Astrocyte (in vitro differentiated cells and primary cell): Measurements from ENCODE around the gene C1orf21.

Experiments
- CTCF ChIP-seq: IDR thresholded peaks from 2 replicates; pipeline ENCODE4 v1.5.1; 2011; ENCODE audit warnings: low read depth, mild to moderate bottlenecking, inconsistent platforms, low read length, moderate library complexity; ENCODE audit not compliant: insufficient read depth
- EZH2 ChIP-seq: IDR thresholded peaks from 2 replicates; pipeline ENCODE4 v1.6.1; 2012; ENCODE audit warnings: mild to moderate bottlenecking, low read length, inconsistent platforms; ENCODE audit not compliant: insufficient read depth

GRCh38 chr1:184506481-184506880, 119.7 kb downstream of the C1orf21 start:
- no peak for TF ChIP-seq CTCF
- no peak for TF ChIP-seq EZH2
